HCT116 (cell line): ENCODE measurements around the gene SELENON.
A peak's percentile ranks its signal among the peaks of the same experiment; 100 is the strongest.

ENCODE experiments used
- CTCF ChIP-seq, 3 experiments: fragments of 200-600 bp in 1 of 3; sonication (generic) in 1 of 3; IDR thresholded peaks in 2 of 3; conservative IDR thresholded peaks in 1 of 3; 2 replicates each; pipeline ENCODE4 v1.5.1; 2012 to 2017; ENCODE audit warnings: low read depth in 2 of 3, low read length in 2 of 3, antibody characterized with exemption in 1 of 3, borderline replicate concordance in 1 of 3, control low read depth in 1 of 3, mild to moderate bottlenecking in 1 of 3, mixed read lengths in 1 of 3, mixed run types in 1 of 3, moderate library complexity in 1 of 3; ENCODE audit not compliant: insufficient read depth in 1 of 3
- POLR2A ChIP-seq: IDR thresholded peaks from 2 replicates; pipeline ENCODE4 v1.7.0; 2011; ENCODE audit warnings: borderline replicate concordance; ENCODE audit not compliant: insufficient read depth, insufficient read length; ENCODE audit errors: extremely low read depth
- RAD21 ChIP-seq: IDR thresholded peaks from 2 replicates; pipeline ENCODE4 v1.6.1; 2012; ENCODE audit warnings: low read depth, mild to moderate bottlenecking
- ZFX ChIP-seq: fragments of 450-650 bp; IDR thresholded peaks from 2 replicates; pipeline ENCODE4 v1.6.1; 2017
- ZNF274 ChIP-seq: fragments of 200-500 bp; sonication (Bioruptor generic); IDR thresholded peaks from 2 replicates; pipeline ENCODE4 v1.6.1; 2014; ENCODE audit warnings: mild to moderate bottlenecking, low read depth, low read length, inconsistent platforms
- TF ChIP-seq, protein P1 (sequence below): IDR thresholded peaks from 2 replicates; pipeline ENCODE4 v1.6.1; 2012
- TF ChIP-seq, protein P2 (sequence below): IDR thresholded peaks from 2 replicates; pipeline ENCODE4 v1.6.1; 2011; ENCODE audit warnings: mild to moderate bottlenecking, low read length, moderate library complexity; ENCODE audit not compliant: insufficient replicate concordance; ENCODE audit errors: extremely low read depth
- TF ChIP-seq, protein P3 (sequence below): IDR thresholded peaks from 2 replicates; pipeline ENCODE4 v1.6.1; 2012

DNA sequence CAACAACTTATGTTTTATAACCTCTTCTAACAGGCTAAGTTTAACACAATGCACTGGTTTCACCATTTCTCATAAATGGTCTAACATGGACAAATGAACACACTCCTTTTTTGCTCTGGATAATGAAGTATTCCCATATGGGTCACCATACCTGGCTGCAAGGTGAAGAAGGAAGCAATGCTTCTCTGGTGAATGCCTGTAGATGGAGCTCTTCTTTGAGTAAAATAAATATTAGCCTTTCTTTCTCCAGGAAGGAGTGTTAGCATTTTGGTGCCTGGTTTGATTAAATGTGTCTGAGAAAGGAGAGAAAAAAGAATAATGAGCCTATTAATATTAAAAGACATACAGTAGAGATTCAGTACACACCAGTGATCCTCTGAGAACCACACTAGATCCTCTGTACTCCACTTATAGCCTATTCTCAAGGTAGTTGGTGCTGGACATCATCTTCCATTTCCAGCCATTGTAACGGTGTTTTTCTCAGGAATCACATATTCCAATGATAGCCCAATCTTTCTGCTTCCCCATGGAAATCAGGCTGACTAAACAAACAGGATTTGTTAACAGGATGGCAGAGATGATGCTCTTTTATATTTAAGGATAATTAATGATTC is 37.4 kb downstream of the SELENON start:
- TF ChIP-seq CTCF (IDR thresholded peaks at IDR 0.05 in 2 of 3, conservative IDR thresholded peaks at IDR 0.05 in 1 of 3; ENCODE audit: borderline replicate concordance in 1 of 3, insufficient read depth in 1 of 3, low read depth in 2 of 3, low read length in 2 of 3): peak; percentile 69 to 70 (median 70)
- TF ChIP-seq, protein P1, sequence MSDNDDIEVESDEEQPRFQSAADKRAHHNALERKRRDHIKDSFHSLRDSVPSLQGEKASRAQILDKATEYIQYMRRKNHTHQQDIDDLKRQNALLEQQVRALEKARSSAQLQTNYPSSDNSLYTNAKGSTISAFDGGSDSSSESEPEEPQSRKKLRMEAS: no peak
- TF ChIP-seq ZNF274: no peak
- TF ChIP-seq, protein P2, sequence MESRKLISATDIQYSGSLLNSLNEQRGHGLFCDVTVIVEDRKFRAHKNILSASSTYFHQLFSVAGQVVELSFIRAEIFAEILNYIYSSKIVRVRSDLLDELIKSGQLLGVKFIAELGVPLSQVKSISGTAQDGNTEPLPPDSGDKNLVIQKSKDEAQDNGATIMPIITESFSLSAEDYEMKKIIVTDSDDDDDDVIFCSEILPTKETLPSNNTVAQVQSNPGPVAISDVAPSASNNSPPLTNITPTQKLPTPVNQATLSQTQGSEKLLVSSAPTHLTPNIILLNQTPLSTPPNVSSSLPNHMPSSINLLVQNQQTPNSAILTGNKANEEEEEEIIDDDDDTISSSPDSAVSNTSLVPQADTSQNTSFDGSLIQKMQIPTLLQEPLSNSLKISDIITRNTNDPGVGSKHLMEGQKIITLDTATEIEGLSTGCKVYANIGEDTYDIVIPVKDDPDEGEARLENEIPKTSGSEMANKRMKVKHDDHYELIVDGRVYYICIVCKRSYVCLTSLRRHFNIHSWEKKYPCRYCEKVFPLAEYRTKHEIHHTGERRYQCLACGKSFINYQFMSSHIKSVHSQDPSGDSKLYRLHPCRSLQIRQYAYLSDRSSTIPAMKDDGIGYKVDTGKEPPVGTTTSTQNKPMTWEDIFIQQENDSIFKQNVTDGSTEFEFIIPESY: no peak
- TF ChIP-seq POLR2A: no peak
- TF ChIP-seq ZFX: no peak
- TF ChIP-seq RAD21: peak; percentile 82
- TF ChIP-seq, protein P3, sequence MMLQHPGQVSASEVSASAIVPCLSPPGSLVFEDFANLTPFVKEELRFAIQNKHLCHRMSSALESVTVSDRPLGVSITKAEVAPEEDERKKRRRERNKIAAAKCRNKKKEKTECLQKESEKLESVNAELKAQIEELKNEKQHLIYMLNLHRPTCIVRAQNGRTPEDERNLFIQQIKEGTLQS: no peak
